B cell (primary cell): Measurements from ENCODE around the gene GCSH.

Source experiments
- EZH2 ChIP-seq: IDR thresholded peaks from 2 replicates; pipeline ENCODE4 v1.6.1; 2012; ENCODE audit warnings: borderline replicate concordance, low read depth, mild to moderate bottlenecking, moderate library complexity, low read length; ENCODE audit not compliant: insufficient read depth, poor library complexity, severe bottlenecking
- TF ChIP-seq, protein P1 (sequence below): fragments of 200-600 bp; IDR thresholded peaks from one replicate; pipeline ENCODE4 v1.8.0; 2022; ENCODE audit warnings: antibody characterized with exemption, mild to moderate bottlenecking

DNA sequence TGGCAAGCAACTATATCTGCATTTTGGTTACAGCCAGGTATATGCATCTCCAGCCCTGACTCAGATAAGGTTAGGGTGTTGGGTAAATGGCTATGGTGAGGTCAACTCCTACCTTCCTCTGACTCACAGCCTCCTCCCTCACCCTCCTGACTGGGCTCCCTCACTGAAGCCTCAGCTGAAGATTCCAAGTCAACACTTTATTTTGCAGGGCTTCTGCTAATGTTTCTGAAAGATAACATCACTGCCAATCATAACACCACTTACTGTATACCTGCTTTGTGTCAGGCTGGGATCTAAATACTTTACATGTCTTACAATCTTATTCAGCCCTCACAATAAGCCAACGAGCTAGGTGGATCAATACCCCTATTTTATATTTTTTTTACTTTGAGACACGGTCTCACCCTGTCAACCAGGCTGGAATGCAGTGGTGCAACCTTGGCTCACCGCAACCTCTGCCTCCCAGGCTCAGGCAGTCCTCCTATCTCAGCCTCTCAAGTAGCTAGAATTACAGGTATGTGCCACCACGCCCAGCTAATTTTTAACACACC, 47.8 kb upstream of the GCSH start:
- TF ChIP-seq, protein P1, sequence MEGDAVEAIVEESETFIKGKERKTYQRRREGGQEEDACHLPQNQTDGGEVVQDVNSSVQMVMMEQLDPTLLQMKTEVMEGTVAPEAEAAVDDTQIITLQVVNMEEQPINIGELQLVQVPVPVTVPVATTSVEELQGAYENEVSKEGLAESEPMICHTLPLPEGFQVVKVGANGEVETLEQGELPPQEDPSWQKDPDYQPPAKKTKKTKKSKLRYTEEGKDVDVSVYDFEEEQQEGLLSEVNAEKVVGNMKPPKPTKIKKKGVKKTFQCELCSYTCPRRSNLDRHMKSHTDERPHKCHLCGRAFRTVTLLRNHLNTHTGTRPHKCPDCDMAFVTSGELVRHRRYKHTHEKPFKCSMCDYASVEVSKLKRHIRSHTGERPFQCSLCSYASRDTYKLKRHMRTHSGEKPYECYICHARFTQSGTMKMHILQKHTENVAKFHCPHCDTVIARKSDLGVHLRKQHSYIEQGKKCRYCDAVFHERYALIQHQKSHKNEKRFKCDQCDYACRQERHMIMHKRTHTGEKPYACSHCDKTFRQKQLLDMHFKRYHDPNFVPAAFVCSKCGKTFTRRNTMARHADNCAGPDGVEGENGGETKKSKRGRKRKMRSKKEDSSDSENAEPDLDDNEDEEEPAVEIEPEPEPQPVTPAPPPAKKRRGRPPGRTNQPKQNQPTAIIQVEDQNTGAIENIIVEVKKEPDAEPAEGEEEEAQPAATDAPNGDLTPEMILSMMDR: no peak
- TF ChIP-seq EZH2: no peak
